ENCODE results near the gene HKDC1.

Gene HKDC1

DNA sequence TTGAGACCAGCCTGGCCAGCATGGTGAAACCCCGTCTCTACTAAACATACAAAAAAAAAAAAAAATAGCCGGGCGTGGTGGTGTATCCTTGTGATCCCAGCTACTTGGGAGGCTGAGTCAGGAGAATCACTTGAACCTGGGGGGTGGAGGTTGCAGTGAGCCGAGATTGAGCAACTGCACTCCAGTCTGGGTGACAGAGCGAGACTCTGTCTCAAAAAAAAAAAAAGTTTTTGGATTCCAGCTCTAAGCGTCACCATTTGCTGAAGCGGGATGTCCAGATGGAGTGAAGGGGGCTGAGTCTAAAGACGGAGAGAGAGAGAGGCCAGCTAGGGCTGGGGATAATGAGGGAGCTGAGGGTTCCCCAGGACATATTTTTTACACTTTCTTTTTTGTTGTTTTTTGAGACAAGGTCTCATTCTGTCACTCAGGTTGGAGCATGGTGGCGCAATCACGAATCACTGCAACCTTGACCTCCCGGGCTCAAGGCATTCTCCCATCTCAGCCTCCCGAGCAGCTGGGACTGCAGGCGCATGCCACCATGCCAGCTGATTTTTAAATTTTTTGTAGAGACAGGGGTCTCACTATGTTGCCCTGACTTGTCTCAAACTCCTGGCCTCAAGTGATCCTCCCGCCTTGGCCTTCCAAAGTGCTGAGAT, 48.8 kb downstream of the HKDC1 start:
- TF ChIP-seq, protein P1, sequence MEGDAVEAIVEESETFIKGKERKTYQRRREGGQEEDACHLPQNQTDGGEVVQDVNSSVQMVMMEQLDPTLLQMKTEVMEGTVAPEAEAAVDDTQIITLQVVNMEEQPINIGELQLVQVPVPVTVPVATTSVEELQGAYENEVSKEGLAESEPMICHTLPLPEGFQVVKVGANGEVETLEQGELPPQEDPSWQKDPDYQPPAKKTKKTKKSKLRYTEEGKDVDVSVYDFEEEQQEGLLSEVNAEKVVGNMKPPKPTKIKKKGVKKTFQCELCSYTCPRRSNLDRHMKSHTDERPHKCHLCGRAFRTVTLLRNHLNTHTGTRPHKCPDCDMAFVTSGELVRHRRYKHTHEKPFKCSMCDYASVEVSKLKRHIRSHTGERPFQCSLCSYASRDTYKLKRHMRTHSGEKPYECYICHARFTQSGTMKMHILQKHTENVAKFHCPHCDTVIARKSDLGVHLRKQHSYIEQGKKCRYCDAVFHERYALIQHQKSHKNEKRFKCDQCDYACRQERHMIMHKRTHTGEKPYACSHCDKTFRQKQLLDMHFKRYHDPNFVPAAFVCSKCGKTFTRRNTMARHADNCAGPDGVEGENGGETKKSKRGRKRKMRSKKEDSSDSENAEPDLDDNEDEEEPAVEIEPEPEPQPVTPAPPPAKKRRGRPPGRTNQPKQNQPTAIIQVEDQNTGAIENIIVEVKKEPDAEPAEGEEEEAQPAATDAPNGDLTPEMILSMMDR (IDR thresholded peaks at IDR 0.05; ENCODE audit: insufficient read depth, low read length, poor library complexity, severe bottlenecking) = no peak
- H3K27me3 ChIP-seq (replicated peaks; ENCODE audit: control insufficient read depth, insufficient read depth, low read length) = no peaks in the 10 kb centered on the region; the same call in 1 of the 2 replicates
- DNase-seq (ENCODE audit: extremely low read depth, insufficient read length) = no peak
- H3K4me3 ChIP-seq (replicated peaks; ENCODE audit: low read depth, low read length) = no peak overlapping the region
- no peaks in the 10 kb centered on the region for H3K36me3 ChIP-seq (ENCODE audit: control insufficient read depth, insufficient read depth, low read length)

DNA sequence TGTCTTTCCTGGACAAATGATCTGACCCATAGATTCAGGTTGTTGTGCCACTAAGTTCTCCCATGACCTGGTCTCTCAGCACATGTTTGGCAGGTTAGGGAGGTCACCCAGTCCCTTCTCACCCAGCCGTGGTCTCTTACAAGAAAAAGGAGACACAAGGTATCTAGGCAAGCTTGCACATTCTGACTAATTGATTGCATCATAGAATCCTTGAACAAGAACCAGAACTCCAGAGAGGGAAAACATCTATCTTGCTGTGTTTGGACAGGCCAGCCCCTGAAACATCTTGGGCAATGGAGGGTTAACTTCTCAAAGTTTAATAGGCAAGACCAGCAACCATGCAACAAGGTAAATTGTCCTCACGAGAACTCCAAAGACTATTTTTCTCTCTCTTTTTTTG, 49.6 kb downstream of the HKDC1 start:
- TF ChIP-seq, protein P1 (IDR thresholded peaks at IDR 0.05; ENCODE audit: insufficient read depth, low read length, poor library complexity, severe bottlenecking) = no peak
- no peaks in the 10 kb centered on the region for H3K36me3 ChIP-seq (ENCODE audit: control insufficient read depth, insufficient read depth, low read length)
- DNase-seq (ENCODE audit: extremely low read depth, insufficient read length) = no peak
- H3K27me3 ChIP-seq (replicated peaks; ENCODE audit: control insufficient read depth, insufficient read depth, low read length) = no peaks in the 10 kb centered on the region; the same call in 1 of the 2 replicates
- H3K4me3 ChIP-seq (replicated peaks; ENCODE audit: low read depth, low read length) = no peak overlapping the region

DNA sequence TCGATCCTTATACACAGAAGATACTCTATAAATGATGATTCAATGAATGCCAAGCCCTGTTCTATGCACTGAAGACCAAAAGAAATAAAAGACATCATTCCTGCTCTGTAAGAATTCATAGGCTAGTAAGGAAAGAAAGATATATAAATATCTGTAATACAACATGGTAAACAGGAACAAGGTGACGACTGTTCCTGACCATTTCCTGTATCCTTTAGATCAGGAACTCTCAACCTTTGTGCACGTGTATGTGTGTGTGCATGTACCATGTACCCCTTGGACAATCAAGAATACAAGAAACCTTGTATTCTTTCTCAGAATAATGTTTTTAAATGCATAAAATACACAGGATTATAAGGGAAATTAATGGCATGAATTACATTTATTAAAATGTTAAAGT, 50.9 kb downstream of the HKDC1 start:
- TF ChIP-seq, protein P1 (IDR thresholded peaks at IDR 0.05; ENCODE audit: insufficient read depth, low read length, poor library complexity, severe bottlenecking) = no peak
- Histone ChIP-seq H3K4me3 (replicated peaks; ENCODE audit: low read depth, low read length) (no peak overlapping the region), H3K27me3 (replicated peaks; ENCODE audit: control insufficient read depth, insufficient read depth, low read length) (no peaks in the 10 kb centered on the region; the same call in 1 of the 2 replicates), H3K36me3 (ENCODE audit: control insufficient read depth, insufficient read depth, low read length) (no peaks in the 10 kb centered on the region)
- no peak for DNase-seq (ENCODE audit: extremely low read depth, insufficient read length)

DNA sequence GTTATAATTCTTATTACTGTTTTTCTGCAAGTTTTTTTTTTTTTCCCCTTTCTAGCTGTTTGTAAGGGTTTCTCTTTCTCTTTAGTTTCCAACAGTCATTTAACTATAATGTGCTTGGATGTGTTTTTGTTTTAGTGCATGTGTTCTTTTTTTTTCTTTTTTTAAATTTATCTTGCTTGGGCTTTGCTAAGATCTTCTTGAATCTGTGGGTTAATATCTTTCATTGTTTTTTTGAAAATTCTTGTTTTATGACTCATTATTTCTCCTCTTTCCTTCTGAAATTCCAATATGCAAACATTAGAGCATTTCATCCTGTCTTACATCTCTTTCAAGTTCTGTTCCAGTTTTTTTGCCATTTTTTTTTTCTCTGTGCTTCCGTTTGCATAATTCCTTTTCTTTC, 52.5 kb downstream of the HKDC1 start:
- TF ChIP-seq, protein P1 (IDR thresholded peaks at IDR 0.05; ENCODE audit: insufficient read depth, low read length, poor library complexity, severe bottlenecking) = no peak
- Histone ChIP-seq H3K27me3 (replicated peaks; ENCODE audit: control insufficient read depth, insufficient read depth, low read length) (no peaks in the 10 kb centered on the region; the same call in 1 of the 2 replicates), H3K36me3 (ENCODE audit: control insufficient read depth, insufficient read depth, low read length) (no peaks in the 10 kb centered on the region), H3K4me3 (replicated peaks; ENCODE audit: low read depth, low read length) (no peak overlapping the region)
- DNase-seq (ENCODE audit: extremely low read depth, insufficient read length) = no peak

DNA sequence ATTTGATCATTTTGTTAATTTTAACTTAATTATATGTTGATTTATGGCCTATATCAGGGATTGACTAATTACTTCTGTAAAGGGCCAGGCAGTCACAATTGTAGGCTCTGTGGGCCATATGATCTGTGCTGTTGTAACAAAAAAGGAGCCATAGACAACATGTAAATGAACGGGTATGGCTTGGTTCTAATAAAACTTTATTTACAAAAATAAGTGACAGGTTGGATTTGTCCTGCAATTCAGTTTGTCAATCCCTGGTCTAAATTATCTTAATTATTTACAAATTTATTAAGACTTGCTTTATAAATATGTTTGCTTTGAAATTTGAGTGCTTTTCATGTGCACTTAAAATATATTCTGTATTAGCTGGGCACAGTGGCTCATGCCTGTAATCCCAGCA, 55.3 kb downstream of the HKDC1 start:
- no peak for DNase-seq (ENCODE audit: extremely low read depth, insufficient read length)
- no peaks in the 10 kb centered on the region for H3K27me3 ChIP-seq (replicated peaks; ENCODE audit: control insufficient read depth, insufficient read depth, low read length)
- TF ChIP-seq, protein P1 (IDR thresholded peaks at IDR 0.05; ENCODE audit: insufficient read depth, low read length, poor library complexity, severe bottlenecking) = no peak

DNA sequence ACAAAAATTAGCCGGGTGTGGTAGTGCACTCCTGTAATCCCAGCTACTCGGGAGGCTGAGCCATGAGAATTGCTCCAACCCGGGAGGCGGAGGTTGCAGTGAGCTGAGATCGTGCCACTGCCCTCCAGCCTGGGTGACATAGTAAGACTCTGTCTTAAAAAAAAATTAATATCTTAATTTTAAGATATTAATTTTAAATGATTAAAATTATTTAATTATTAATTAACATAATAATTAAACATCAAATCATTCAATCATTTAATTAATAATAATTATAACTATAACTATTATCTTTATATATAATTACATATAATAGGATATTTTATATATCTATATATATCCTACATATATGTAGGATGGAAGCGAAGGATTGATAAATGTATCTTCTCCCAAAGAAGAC, 56.4 kb downstream of the HKDC1 start:
- no peak for DNase-seq (ENCODE audit: extremely low read depth, insufficient read length)
- TF ChIP-seq, protein P1 (IDR thresholded peaks at IDR 0.05; ENCODE audit: insufficient read depth, low read length, poor library complexity, severe bottlenecking) = no peak
- Histone ChIP-seq H3K27me3 (replicated peaks; ENCODE audit: control insufficient read depth, insufficient read depth, low read length) (no peaks in the 10 kb centered on the region), H3K36me3 (ENCODE audit: control insufficient read depth, insufficient read depth, low read length) (no peaks in the 10 kb centered on the region), H3K4me3 (replicated peaks; ENCODE audit: low read depth, low read length) (no peak overlapping the region)

More for the DNA sequence above, 55.3 kb downstream of the HKDC1 start:
- H3K36me3 ChIP-seq (ENCODE audit: control insufficient read depth, insufficient read depth, low read length) = no peaks in the 10 kb centered on the region
- H3K4me3 ChIP-seq (replicated peaks; ENCODE audit: low read depth, low read length) = no peak overlapping the region

All from GM06990 (cell line).